CD4-positive, alpha-beta T cell treated with Interleukin-21 for 1 hour (primary cell): ENCODE data around the gene STMN3.
A peak's percentile ranks its signal among the peaks of the same experiment; 100 is the strongest.

Source experiments
- DNase-seq: peaks from one replicate; pipeline ENCODE4 v3.0.0-alpha.2; 2020

Gene STMN3

GRCh38 chr20:63606686-63607085 is 46.5 kb downstream of the STMN3 start:
- DNase-seq = no peak

- DNase-seq = no peak
Measured at GRCh38 chr20:63602321-63602720, 50.9 kb downstream of the STMN3 start.

GRCh38 chr20:63601679-63602078 is 51.5 kb downstream of the STMN3 start:
- DNase-seq = peak; percentile 72

GRCh38 chr20:63599396-63600050 is 53.7 kb downstream of the STMN3 start:
- DNase-seq = no peak

GRCh38 chr20:63598479-63599395 is 54.5 kb downstream of the STMN3 start:
- no peak for DNase-seq

GRCh38 chr20:63597651-63598478 is 55.4 kb downstream of the STMN3 start:
- DNase-seq = no peak

- DNase-seq = no peak
Measured at GRCh38 chr20:63596423-63596822, 56.8 kb downstream of the STMN3 start.

GRCh38 chr20:63595416-63596127 is 57.7 kb downstream of the STMN3 start:
- no peak for DNase-seq

- no peak for DNase-seq
Measured at GRCh38 chr20:63594043-63594561, 59.1 kb downstream of the STMN3 start.

- no peak for DNase-seq
Measured at GRCh38 chr20:63592661-63593060, 60.6 kb downstream of the STMN3 start.

GRCh38 chr20:63591786-63592355 is 61.4 kb downstream of the STMN3 start:
- DNase-seq = no peak

GRCh38 chr20:63591147-63591533 is 62.1 kb downstream of the STMN3 start:
- no peak for DNase-seq

- DNase-seq = no peak
Measured at GRCh38 chr20:63590218-63591146, 62.7 kb downstream of the STMN3 start.
